OCI-LY3 (cell line): ENCODE results near the gene RRH.

Experiments used
- H2AFZ ChIP-seq: fragments of 200-600, 300-600 bp; shearing (Covaris generic); 2 replicates; pipeline ENCODE4 v1.6.0; 2014; ENCODE audit warnings: antibody characterized with exemption, low read depth, low read length
- H3K27ac ChIP-seq: fragments of 200-600, 300-600 bp; sonication (generic); 2 replicates; pipeline ENCODE4 v1.5.1; 2014; ENCODE audit warnings: mild to moderate bottlenecking, low read length, moderate library complexity, mixed read lengths
- H3K27me3 ChIP-seq: fragments of 200-600, 300-600 bp; sonication (generic); 2 replicates; pipeline ENCODE4 v1.6.1; 2014; ENCODE audit warnings: low read depth, low read length, mixed read lengths
- H3K36me3 ChIP-seq: fragments of 200-600, 300-600 bp; sonication (generic); replicated peaks from 2 replicates; pipeline ENCODE3; 2014; ENCODE audit warnings: low read depth, low read length, mixed read lengths
- H3K4me1 ChIP-seq: fragments of 300-600, 200-600 bp; sonication (generic); 2 replicates; pipeline ENCODE4 v1.6.1; 2014; ENCODE audit warnings: low read length, mixed read lengths
- H3K4me2 ChIP-seq: fragments of 200-600, 300-600 bp; sonication (generic); 2 replicates; pipeline ENCODE4 v1.6.1; 2014; ENCODE audit warnings: low read length, mixed read lengths
- H3K4me3 ChIP-seq: fragments of 300-600, 200-600 bp; sonication (generic); 2 replicates; pipeline ENCODE4 v1.5.1; 2014; ENCODE audit warnings: antibody characterized with exemption, mild to moderate bottlenecking, low read length, moderate library complexity
- H3K79me2 ChIP-seq: fragments of 300-600, 200-600 bp; shearing (Covaris generic); 2 replicates; pipeline ENCODE4 v1.6.1; 2014; ENCODE audit warnings: mild to moderate bottlenecking, low read length, mixed read lengths
- H3K9ac ChIP-seq: fragments of 300-600, 200-600 bp; shearing (Covaris generic); 2 replicates; pipeline ENCODE4 v1.6.0; 2014; ENCODE audit warnings: mild to moderate bottlenecking, low read length, moderate library complexity
- H3K9me3 ChIP-seq: fragments of 200-600, 300-600 bp; shearing (Covaris generic); 2 replicates; pipeline ENCODE4 v1.6.1; 2014; ENCODE audit warnings: low read length, mixed read lengths; ENCODE audit not compliant: insufficient read depth
- H4K20me1 ChIP-seq: fragments of 200-600, 300-600 bp; sonication (generic); 2 replicates; pipeline ENCODE4 v1.6.1; 2016; ENCODE audit warnings: low read length, mixed read lengths; ENCODE audit not compliant: insufficient read depth
- EZH2phosphoT487 ChIP-seq: fragments of 200-600 bp; shearing (Covaris generic); IDR thresholded peaks from 2 replicates; pipeline ENCODE4 v1.6.1; 2018; ENCODE audit warnings: antibody characterized with exemption, mixed run types, low read depth
- TF ChIP-seq, protein P1 (sequence below): fragments of 200-600, 300-600 bp; sonication (generic); IDR thresholded peaks from 2 replicates; pipeline ENCODE4 v1.5.1; 2014; ENCODE audit warnings: antibody characterized with exemption, low read length, low read depth

RRH gene

DNA sequence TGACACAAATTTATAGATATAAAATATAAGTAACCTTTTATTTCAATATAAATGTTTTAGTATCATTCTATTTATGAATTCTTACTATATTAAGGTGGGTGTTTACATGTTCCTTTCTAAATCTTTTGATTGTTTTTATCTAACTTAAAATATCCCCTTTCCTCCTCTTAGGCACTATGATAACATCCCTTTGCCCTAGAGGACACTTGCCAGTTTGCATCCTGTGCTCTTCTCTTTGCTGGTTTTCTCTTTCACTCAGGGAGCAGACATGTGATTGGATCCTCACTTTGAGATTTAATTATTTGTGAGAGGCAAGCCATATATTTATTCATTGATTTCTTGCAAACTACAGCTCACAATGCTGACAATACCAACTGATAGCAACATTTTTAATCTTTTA is 36.4 kb downstream of the RRH start:
- Histone ChIP-seq H3K9me3 (peaks cover 7% of the 10 kb centered on the region; the same call in 1 of the 2 replicates), H3K79me2 (no peaks in the 10 kb centered on the region), H3K4me2 (no peak overlapping the region), H4K20me1 (no peaks in the 10 kb centered on the region), H3K4me3 (no peak overlapping the region), H3K4me1 (no peaks in the 10 kb centered on the region), H3K27ac (no peak overlapping the region), H3K36me3 (peaks cover 17% of the 10 kb centered on the region), H2AFZ (no peak overlapping the region), H3K27me3 (no peaks in the 10 kb centered on the region), H3K9ac (no peak overlapping the region)
- TF ChIP-seq EZH2phosphoT487 = no peak
- TF ChIP-seq, protein P1, sequence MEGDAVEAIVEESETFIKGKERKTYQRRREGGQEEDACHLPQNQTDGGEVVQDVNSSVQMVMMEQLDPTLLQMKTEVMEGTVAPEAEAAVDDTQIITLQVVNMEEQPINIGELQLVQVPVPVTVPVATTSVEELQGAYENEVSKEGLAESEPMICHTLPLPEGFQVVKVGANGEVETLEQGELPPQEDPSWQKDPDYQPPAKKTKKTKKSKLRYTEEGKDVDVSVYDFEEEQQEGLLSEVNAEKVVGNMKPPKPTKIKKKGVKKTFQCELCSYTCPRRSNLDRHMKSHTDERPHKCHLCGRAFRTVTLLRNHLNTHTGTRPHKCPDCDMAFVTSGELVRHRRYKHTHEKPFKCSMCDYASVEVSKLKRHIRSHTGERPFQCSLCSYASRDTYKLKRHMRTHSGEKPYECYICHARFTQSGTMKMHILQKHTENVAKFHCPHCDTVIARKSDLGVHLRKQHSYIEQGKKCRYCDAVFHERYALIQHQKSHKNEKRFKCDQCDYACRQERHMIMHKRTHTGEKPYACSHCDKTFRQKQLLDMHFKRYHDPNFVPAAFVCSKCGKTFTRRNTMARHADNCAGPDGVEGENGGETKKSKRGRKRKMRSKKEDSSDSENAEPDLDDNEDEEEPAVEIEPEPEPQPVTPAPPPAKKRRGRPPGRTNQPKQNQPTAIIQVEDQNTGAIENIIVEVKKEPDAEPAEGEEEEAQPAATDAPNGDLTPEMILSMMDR = no peak

- H3K4me3 ChIP-seq = no peak overlapping the region
- H3K27ac ChIP-seq = no peak overlapping the region
- H3K4me1 ChIP-seq = no peaks in the 10 kb centered on the region
- TF ChIP-seq, protein P1 = no peak
- TF ChIP-seq EZH2phosphoT487 = no peak
- no peak overlapping the region for H3K4me2 ChIP-seq
- no peaks in the 10 kb centered on the region for H3K9me3 ChIP-seq
- no peak overlapping the region for H2AFZ ChIP-seq
- no peaks in the 10 kb centered on the region for H3K27me3 ChIP-seq
- no peaks in the 10 kb centered on the region for H4K20me1 ChIP-seq
- no peaks in the 10 kb centered on the region for H3K79me2 ChIP-seq
- no peak overlapping the region for H3K9ac ChIP-seq
- H3K36me3 ChIP-seq = no peaks in the 10 kb centered on the region
Observed at GRCh38 chr4:109870061-109870460, 42.3 kb downstream of the RRH start.

GRCh38 chr4:109872065-109872464 is 44.3 kb downstream of the RRH start:
- Histone ChIP-seq H3K9ac (no peak overlapping the region), H3K79me2 (no peaks in the 10 kb centered on the region), H3K4me1 (peaks cover 5% of the 10 kb centered on the region), H2AFZ (no peak overlapping the region), H4K20me1 (no peaks in the 10 kb centered on the region), H3K4me2 (no peak overlapping the region), H3K4me3 (no peak overlapping the region), H3K27ac (no peak overlapping the region), H3K27me3 (no peaks in the 10 kb centered on the region), H3K9me3 (no peaks in the 10 kb centered on the region), H3K36me3 (no peaks in the 10 kb centered on the region)
- TF ChIP-seq, protein P1 = no peak
- no peak for TF ChIP-seq EZH2phosphoT487

GRCh38 chr4:109872950-109873656 is 45.3 kb downstream of the RRH start:
- no peak overlapping the region for H3K9ac ChIP-seq
- no peaks in the 10 kb centered on the region for H4K20me1 ChIP-seq
- no peak overlapping the region for H3K4me2 ChIP-seq
- H2AFZ ChIP-seq = no peak overlapping the region
- H3K4me3 ChIP-seq = no peak overlapping the region
- no peaks in the 10 kb centered on the region for H3K27me3 ChIP-seq
- H3K36me3 ChIP-seq = no peaks in the 10 kb centered on the region
- TF ChIP-seq EZH2phosphoT487 = no peak
- TF ChIP-seq, protein P1 = no peak
- no peaks in the 10 kb centered on the region for H3K9me3 ChIP-seq
- no peaks in the 10 kb centered on the region for H3K79me2 ChIP-seq
- no peak overlapping the region for H3K27ac ChIP-seq
- H3K4me1 ChIP-seq = peaks cover 14% of the 10 kb centered on the region
